Heart left ventricle (tissue), 16 donors: ENCODE measurements around the gene DCTN4. TPM values are rescaled to one million over a fixed set of nuclear protein-coding genes. Genes with fewer than 3 reads are reported as not detected.
"Not testable (repeated sequence)": the region's sequence is repeated elsewhere in the genome, so short reads cannot be mapped to it uniquely, and the experiment has no call there.

Experiments
- ATAC-seq, 4 donors: fragments of 200-7000 bp; cut with Tn5 transposase; one replicate each; pipeline ENCODE4 v1.9.1; 2020 to 2022; ENCODE audit warnings: moderate library complexity in 4 of 4, mild to moderate bottlenecking in 3 of 4, moderate number of reproducible peaks in 1 of 4
- DNase-seq, 5 donors: peaks; one replicate each; pipeline ENCODE4 v3.0.0-alpha.2; 2020
- H3K27ac ChIP-seq, 12 donors: fragments of 200-600 bp; sonication (generic) in 4 of 12; one replicate each; pipeline versions ENCODE4 v1.5.0 to v1.8.0; 2016 to 2022; ENCODE audit warnings: mild to moderate bottlenecking in 2 of 12
- H3K27me3 ChIP-seq, 9 donors: fragments of 200-600 bp; sonication (generic) in 2 of 9; one replicate each; pipeline versions ENCODE4 v1.5.1 to v1.8.0; 2016 to 2022; ENCODE audit warnings: mild to moderate bottlenecking in 3 of 9
- H3K36me3 ChIP-seq, 9 donors: fragments of 200-600 bp; sonication (generic) in 2 of 9; one replicate each; pipeline versions ENCODE4 v1.5.0 to v1.8.0; 2018 to 2022; ENCODE audit warnings: mild to moderate bottlenecking in 2 of 9
- H3K4me1 ChIP-seq, 12 donors: fragments of 200-600 bp; sonication (generic) in 4 of 12; one replicate each; pipeline versions ENCODE4 v1.5.0 to v1.8.0; 2016 to 2022; ENCODE audit warnings: mild to moderate bottlenecking in 3 of 12
- H3K4me3 ChIP-seq, 12 donors: fragments of 200-600 bp; sonication (generic) in 4 of 12; one replicate each; pipeline versions ENCODE4 v1.5.0 to v1.8.0; 2017 to 2022; ENCODE audit warnings: mild to moderate bottlenecking in 9 of 12, moderate library complexity in 4 of 12
- H3K9me3 ChIP-seq, 12 donors: fragments of 200-600 bp; sonication (generic) in 4 of 12; one replicate each; pipeline versions ENCODE4 v1.5.0 to v1.8.0; 2016 to 2022; ENCODE audit warnings: mild to moderate bottlenecking in 1 of 12
- POLR2A ChIP-seq, 2 donors: fragments of 450-650 bp; IDR thresholded peaks; one replicate each; pipeline ENCODE4 v1.6.1; 2017; ENCODE audit warnings: antibody characterized with exemption in 2 of 2, mild to moderate bottlenecking in 2 of 2, moderate library complexity in 2 of 2
- WGBS, 4 donors: extraction: QIAGEN DNeasy Blood & Tissue Kit in 2 of 4; methylation state at CpG; one replicate each; pipeline versions ENCODE4 v1.1.5 to v1.1.7; 2013 to 2018; 5-methylcytosine and 5-hydroxymethylcytosine counted together
- intact Hi-C, 10 donors: fragments of 100-400 bp; cut with DNase I; formaldehyde crosslinking; loops; one replicate each; pipeline versions ENCODE4 v1.11.1 to v1.14.2; 2022
- polyA plus RNA-seq, 2 donors: library from polyadenylated mRNA; stranded (reverse); fragments of 200-250 nt; gene quantifications; one replicate each; pipeline ENCODE4 v1.2.3, GENCODE V29; 2013
- total RNA-seq, 9 donors: library from RNA; depleted of rRNA in 2 of 9; stranded (reverse); fragments of >200 nt in 2 of 9; fragmentation: NEBNext Ultra II Directional in 3 of 9; extraction: Animal tissue kit (Norgen Biotek cat#: 25700) in 3 of 9; gene quantifications; one replicate each; pipeline versions ENCODE4 v1.1.0 to v1.2.4, GENCODE V29; 2016 to 2023
- TF ChIP-seq, protein P1 (sequence below), 12 donors: fragments of 200-600 bp; sonication (generic) in 4 of 12; IDR thresholded peaks; one replicate each; pipeline versions ENCODE4 v1.5.0 to v1.8.0; 2018 to 2022; ENCODE audit warnings: antibody characterized with exemption in 12 of 12, mild to moderate bottlenecking in 5 of 12
- donor health status: ischemic (EF 13 %, LVEDD 7.1; RV severe dilation, severe dysfunction).
- donor health status: healthy with polysubstance abuse.
- donor health status: DM: no; HTN: yes; CAD: no.
- donor health status: DM: no; HTN: no; CAD: no.
- donor health status: ischemic (EF 25% LVEDD 6.9; RV normal size, moderate dysfunction).
- donor health status: ischemic (EF 25% LVEDD 5.7; RV mildly dilated, moderate dysfunction).
- donor health status: healthy.
- donor health status: DM: yes; HTN: yes; CAD: no.
- donor health status: ischemic (EF 35%, LVEDD 5.7; RV mildly dilated, moderate dysfunction).
- donor health status: nonischemic (EF 11% LVEDD 7.7; RV severe dilation, severe dysfunction).
- donor health status: DM: yes; HTN: yes; CAD: no.
- donor health status: PGD.
- donor health status: ischemic (EF 29% LVEDD 5.4; RV normal size, mild dysfunction).
- donor health status: nonischemic (EF 23%, LVEDD 6.1; RV moderate dilation, normal function).

Gene DCTN4
- total and polyA plus RNA-seq, 11 donors, result 18.9 to 70.6 (median 44.2) TPM

DNA sequence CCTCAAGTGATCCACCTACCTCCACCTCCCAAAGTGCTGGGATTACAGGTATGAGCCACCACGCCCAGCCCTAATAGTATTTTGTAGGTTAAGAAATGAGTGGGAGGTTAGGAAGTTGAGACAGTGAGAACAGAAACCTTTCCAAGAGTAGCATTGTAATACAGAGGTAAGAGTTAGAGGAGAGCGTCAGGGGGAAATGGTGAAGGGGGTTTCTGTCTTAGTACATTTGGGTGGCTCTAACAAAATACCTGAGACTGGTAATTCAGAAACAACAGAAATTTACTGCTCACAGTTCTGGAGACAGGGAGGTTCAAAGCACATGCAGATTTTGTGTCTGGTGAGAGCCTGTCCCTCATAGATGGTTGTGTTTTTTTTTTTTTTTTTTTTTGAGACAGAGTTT is 38.6 kb upstream of the DCTN4 start:
- peaks cover 0 to 31% (median 20%) of the 10 kb centered on the region in 9 donors for H3K36me3 ChIP-seq
- no peak for TF ChIP-seq POLR2A (IDR thresholded peaks at IDR 0.05)
- TF ChIP-seq, protein P1, sequence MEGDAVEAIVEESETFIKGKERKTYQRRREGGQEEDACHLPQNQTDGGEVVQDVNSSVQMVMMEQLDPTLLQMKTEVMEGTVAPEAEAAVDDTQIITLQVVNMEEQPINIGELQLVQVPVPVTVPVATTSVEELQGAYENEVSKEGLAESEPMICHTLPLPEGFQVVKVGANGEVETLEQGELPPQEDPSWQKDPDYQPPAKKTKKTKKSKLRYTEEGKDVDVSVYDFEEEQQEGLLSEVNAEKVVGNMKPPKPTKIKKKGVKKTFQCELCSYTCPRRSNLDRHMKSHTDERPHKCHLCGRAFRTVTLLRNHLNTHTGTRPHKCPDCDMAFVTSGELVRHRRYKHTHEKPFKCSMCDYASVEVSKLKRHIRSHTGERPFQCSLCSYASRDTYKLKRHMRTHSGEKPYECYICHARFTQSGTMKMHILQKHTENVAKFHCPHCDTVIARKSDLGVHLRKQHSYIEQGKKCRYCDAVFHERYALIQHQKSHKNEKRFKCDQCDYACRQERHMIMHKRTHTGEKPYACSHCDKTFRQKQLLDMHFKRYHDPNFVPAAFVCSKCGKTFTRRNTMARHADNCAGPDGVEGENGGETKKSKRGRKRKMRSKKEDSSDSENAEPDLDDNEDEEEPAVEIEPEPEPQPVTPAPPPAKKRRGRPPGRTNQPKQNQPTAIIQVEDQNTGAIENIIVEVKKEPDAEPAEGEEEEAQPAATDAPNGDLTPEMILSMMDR (IDR thresholded peaks at IDR 0.05), result no peak
- H3K27ac ChIP-seq, result no peak overlapping the region
- no peak for DNase-seq
- H3K4me1 ChIP-seq, result peaks cover 0 to 19% (median 4%) of the 10 kb centered on the region in 12 donors
- no peak overlapping the region for H3K4me3 ChIP-seq
- 90 to 99% (median 97%) methylated on average over 2 of the region's 2 CpGs for WGBS, 4 donors
- ATAC-seq, result no peak
- no peaks in the 10 kb centered on the region for H3K9me3 ChIP-seq
- intact Hi-C loops, result loop anchor here in 2 of 10 donors (5.0 to 10.0 kb wide), 3 partner anchors 50 to 357 kb away; partner anchors contain the start of genes ANXA6 (in 1 of the 2) and IRGM (in 1 of the 2)
- no peaks in the 10 kb centered on the region for H3K27me3 ChIP-seq

DNA sequence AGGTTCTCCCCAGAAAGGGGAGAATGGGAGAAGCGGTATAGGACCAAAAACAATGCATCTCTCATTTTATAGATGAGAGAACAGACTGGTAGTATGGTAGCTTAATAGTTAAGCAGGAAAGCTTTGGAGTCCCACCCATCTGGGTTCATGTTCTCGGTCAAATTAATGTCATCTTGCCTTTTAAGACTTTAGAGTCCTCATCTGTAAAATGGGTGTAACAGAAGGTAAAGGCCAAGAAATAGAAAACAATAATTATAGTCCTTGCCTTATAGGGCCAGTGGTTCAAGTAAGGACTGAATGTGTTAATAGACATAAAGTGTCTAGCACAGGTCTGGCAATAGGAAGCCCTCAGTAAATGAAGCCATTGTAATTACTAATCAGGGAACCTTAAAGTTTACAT is 36.1 kb upstream of the DCTN4 start:
- intact Hi-C loops, result loop anchor here in 2 of 10 donors (5.0 to 10.0 kb wide), 3 partner anchors 52 to 360 kb away; partner anchors contain the start of genes ANXA6 (in 1 of the 2) and IRGM (in 1 of the 2)
- Histone ChIP-seq H3K4me1 (peaks cover 0 to 37% (median 11%) of the 10 kb centered on the region in 12 donors), H3K9me3 (no peaks in the 10 kb centered on the region), H3K4me3 (no peak overlapping the region), H3K27ac (no peak overlapping the region), H3K27me3 (no peaks in the 10 kb centered on the region), H3K36me3 (peaks cover 0 to 31% (median 20%) of the 10 kb centered on the region in 9 donors)
- DNase-seq, result no peak
- no peak for ATAC-seq
- 79 to 85% (median 81%) methylated on average over 2 of the region's 2 CpGs for WGBS, 4 donors
- TF ChIP-seq, protein P1 (IDR thresholded peaks at IDR 0.05), result no peak
- TF ChIP-seq POLR2A (IDR thresholded peaks at IDR 0.05), result no peak

GRCh38 chr5:150793423-150793888 is 34.6 kb upstream of the DCTN4 start:
- 86 to 96% (median 91%) methylated on average over 2 of the region's 2 CpGs for WGBS, 4 donors
- not testable (repeated sequence) for DNase-seq

DNA sequence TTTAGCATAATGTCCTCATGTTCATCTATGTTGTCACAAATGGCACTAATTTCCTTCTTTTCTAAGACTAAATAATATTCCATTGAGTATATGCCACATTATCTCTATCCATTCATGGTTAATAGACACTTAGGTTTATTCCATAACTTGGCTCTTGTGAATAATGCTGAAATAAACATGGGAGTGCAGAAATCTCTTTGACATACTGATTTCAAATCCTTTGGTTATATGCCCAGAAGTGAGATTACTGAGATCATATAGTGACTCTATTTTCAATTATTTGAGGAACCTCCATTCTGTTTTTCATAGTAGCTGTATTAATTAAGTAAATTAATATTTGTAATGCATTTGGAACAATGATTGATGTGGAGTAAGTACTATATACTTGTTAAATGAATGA is 32.7 kb upstream of the DCTN4 start:
- Histone ChIP-seq H3K9me3 (no peaks in the 10 kb centered on the region), H3K36me3 (peaks cover 0 to 20% (median 14%) of the 10 kb centered on the region in 9 donors), H3K27me3 (no peaks in the 10 kb centered on the region), H3K4me1 (peaks cover 3 to 69% (median 22%) of the 10 kb centered on the region in 12 donors), H3K4me3 (no peak overlapping the region), H3K27ac (peak overlapping the region in 1 of 12 donors; percentile 84)
- no peak for DNase-seq
- intact Hi-C loops, result loop anchor here in 1 of 10 donors (10.0 kb wide), 2 partner anchors 243 to 363 kb away; partner anchors contain the start of gene ANXA6
- no peak for TF ChIP-seq POLR2A (IDR thresholded peaks at IDR 0.05)
- ATAC-seq, result no peak

More at GRCh38 chr5:150793423-150793888, 34.6 kb upstream of the DCTN4 start:
- intact Hi-C loops, result loop anchor here in 1 of 10 donors (10.0 kb wide), 2 partner anchors 241 to 361 kb away; partner anchors contain the start of gene ANXA6
- not testable (repeated sequence) for H3K27me3 ChIP-seq, ATAC-seq, H3K27ac ChIP-seq, H3K4me3 ChIP-seq, H3K9me3 ChIP-seq
- Histone ChIP-seq H3K36me3 (peaks cover 0 to 31% (median 20%) of the 10 kb centered on the region in 9 donors), H3K4me1 (peaks cover under 1 to 50% (median 22%) of the 10 kb centered on the region in 12 donors)

DNA sequence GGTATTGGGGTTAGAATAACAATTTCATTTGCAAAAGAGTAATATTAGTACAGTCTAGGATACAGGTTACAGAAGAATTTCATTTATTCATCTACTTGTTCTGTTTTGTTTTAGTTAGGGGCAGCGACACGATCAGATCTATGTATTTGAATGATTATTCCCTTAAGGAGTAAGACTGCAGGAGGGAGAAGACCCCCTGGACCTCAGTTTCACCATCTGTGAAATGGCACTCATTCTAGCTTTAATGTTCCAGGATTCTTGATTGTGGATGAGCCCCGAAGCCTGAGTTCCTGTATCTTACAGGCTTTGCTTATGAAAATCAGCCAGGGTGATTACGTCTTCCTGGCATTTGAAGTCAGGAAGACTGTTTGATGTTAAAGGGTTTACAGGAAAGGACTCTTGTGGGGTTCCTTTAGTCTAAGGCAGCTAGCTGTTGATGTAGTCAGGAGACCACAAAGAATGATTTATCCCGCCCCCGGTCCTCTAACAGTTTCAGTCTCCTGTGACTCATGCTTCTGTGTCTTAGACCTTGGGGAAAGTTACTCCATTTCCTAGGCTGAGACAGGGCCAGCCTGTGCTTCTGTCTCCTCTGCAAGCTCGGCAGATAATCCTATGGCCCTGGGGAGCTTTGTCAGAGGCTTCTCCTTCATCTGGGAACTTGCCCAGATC is 31.3 kb upstream of the DCTN4 start:
- DNase-seq (peak in 2 of 5 donors; percentile 35 to 81), ATAC-seq (peak; percentile 51 to 95 (median 94))
- intact Hi-C loops, result loop anchor here in 2 of 10 donors (10.0 kb wide), 2 partner anchors 245 to 365 kb away; partner anchors contain the start of gene ANXA6 (in 2 of the 2)
- H3K27me3 ChIP-seq, result no peaks in the 10 kb centered on the region
- WGBS, 4 donors, result 42 to 57% (median 47%) methylated on average over 6 to 7 of the region's 7 CpGs
- peaks cover 0 to 5% (median 0%) of the 10 kb centered on the region in 9 donors for H3K36me3 ChIP-seq
- peak overlapping the region in 4 of 12 donors; percentile 7 to 10 (median 8) for H3K4me3 ChIP-seq
- TF ChIP-seq POLR2A (IDR thresholded peaks at IDR 0.05), result no peak
- TF ChIP-seq, protein P1 (IDR thresholded peaks at IDR 0.05), result no peak
- H3K9me3 ChIP-seq, result peaks cover 0 to 4% (median 0%) of the 10 kb centered on the region in 12 donors
- H3K4me1 ChIP-seq, result peaks cover 3 to 83% (median 22%) of the 10 kb centered on the region in 12 donors
- H3K27ac ChIP-seq, result peak overlapping the region in 10 of 12 donors; percentile 15 to 84 (median 51)
